Progenitor cell of endocrine pancreas (in vitro differentiated cells): ENCODE data around the gene WDR27. TPM values are rescaled to one million over a fixed set of nuclear protein-coding genes. Genes with fewer than 3 reads are reported as not detected.

ENCODE experiments used
- DNase-seq: peaks from one replicate; pipeline ENCODE4 v3.0.0; 2021; ENCODE audit warnings: low spot score; ENCODE audit not compliant: unreplicated experiment
- H3K27ac Mint-ChIP-seq: 2 replicates; pipeline ENCODE4 v1.8.0; 2021; ENCODE audit warnings: mild to moderate bottlenecking, moderate library complexity, mixed read lengths
- H3K27me3 Mint-ChIP-seq: 2 replicates; pipeline ENCODE4 v1.8.0; 2021; ENCODE audit warnings: mixed read lengths
- H3K36me3 Mint-ChIP-seq: 2 replicates; pipeline ENCODE4 v1.8.0; 2022; ENCODE audit warnings: mixed read lengths; ENCODE audit not compliant: insufficient read depth
- H3K4me1 Mint-ChIP-seq: 2 replicates; pipeline ENCODE4 v1.8.0; 2021; ENCODE audit warnings: low read depth, mixed read lengths
- H3K4me3 Mint-ChIP-seq: 2 replicates; pipeline ENCODE4 v1.8.0; 2021; ENCODE audit warnings: low read depth, mild to moderate bottlenecking, moderate library complexity, mixed read lengths
- H3K9me3 Mint-ChIP-seq: 2 replicates; pipeline ENCODE4 v1.8.0; 2021; ENCODE audit warnings: low read depth, mixed read lengths
- total RNA-seq: library from RNA; stranded (reverse); gene quantifications from 2 replicates; pipeline ENCODE4 v1.2.1, GENCODE V29; 2021
- TF ChIP-seq, protein P1 (sequence below): fragments of 200-600 bp; sonication (generic); IDR thresholded peaks from one replicate; pipeline ENCODE4 v1.5.0; 2021; ENCODE audit warnings: antibody characterized with exemption, mild to moderate bottlenecking; ENCODE audit not compliant: unreplicated experiment

Gene WDR27
- total RNA-seq, 1 donor from 2014 or later: 123 TPM

DNA sequence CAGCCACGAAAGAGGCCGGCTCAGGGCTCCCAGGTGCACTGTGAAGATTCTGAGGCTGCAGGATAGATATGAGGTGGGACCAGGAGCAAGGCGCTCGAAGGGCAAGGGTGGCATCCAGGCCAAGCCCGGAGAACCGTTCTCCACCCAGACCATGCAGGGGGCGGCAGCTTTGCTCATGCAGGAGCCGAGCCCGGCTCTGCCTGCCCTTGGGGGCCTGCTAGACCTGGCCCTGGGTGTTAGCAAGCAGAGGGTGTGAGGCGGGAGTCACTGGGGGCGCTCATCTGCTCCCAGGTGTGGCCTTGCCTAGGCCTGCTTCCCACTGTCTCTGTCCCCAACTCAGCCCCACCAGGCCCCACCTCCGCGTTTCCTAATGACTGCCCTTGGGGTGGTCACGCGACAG, 59.4 kb downstream of the WDR27 start:
- Mint-ChIP-seq H3K4me1 (peaks cover 5% of the 10 kb centered on the region), H3K9me3 (no peaks in the 10 kb centered on the region), H3K27ac (no peak overlapping the region), H3K27me3 (no peaks in the 10 kb centered on the region), H3K36me3 (peaks cover 13% of the 10 kb centered on the region), H3K4me3 (no peak overlapping the region)
- TF ChIP-seq, protein P1, sequence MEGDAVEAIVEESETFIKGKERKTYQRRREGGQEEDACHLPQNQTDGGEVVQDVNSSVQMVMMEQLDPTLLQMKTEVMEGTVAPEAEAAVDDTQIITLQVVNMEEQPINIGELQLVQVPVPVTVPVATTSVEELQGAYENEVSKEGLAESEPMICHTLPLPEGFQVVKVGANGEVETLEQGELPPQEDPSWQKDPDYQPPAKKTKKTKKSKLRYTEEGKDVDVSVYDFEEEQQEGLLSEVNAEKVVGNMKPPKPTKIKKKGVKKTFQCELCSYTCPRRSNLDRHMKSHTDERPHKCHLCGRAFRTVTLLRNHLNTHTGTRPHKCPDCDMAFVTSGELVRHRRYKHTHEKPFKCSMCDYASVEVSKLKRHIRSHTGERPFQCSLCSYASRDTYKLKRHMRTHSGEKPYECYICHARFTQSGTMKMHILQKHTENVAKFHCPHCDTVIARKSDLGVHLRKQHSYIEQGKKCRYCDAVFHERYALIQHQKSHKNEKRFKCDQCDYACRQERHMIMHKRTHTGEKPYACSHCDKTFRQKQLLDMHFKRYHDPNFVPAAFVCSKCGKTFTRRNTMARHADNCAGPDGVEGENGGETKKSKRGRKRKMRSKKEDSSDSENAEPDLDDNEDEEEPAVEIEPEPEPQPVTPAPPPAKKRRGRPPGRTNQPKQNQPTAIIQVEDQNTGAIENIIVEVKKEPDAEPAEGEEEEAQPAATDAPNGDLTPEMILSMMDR: no peak
- DNase-seq: no peak

DNA sequence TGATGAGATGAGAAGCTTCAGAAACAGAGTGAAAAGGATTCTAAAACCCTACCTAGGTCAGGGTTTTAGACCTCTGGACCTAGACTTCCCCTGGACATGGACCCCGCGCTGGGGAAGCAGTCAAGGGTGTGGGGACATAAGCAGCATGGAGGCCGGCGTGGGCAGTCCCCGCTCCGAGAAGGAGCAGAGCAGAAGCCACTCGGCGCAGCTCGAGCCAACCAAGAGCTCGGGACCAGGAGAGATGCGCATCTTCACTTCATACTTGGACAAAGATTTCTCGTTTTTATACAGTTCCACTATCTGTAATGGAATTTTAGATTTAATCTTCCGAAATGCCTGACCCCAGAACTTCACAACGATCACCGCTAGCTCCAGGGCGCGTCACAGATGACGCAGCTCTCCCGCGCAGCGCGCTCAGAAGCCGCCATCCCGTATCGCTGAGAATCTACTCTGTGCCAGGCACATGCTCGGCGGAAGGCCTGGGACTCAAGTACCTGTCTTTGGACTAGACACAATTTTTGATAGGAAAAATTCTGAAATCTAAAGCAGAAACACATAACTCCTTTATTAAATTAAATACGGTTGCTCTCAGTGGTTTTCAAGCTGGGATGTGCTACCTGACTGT, 60.3 kb downstream of the WDR27 start:
- TF ChIP-seq, protein P1: no peak
- no peak overlapping the region for H3K4me3 Mint-ChIP-seq
- H3K9me3 Mint-ChIP-seq: no peaks in the 10 kb centered on the region
- no peaks in the 10 kb centered on the region for H3K27me3 Mint-ChIP-seq
- peaks cover 18% of the 10 kb centered on the region for H3K36me3 Mint-ChIP-seq
- no peak for DNase-seq
- no peak overlapping the region for H3K27ac Mint-ChIP-seq
- peaks cover 6% of the 10 kb centered on the region for H3K4me1 Mint-ChIP-seq

DNA sequence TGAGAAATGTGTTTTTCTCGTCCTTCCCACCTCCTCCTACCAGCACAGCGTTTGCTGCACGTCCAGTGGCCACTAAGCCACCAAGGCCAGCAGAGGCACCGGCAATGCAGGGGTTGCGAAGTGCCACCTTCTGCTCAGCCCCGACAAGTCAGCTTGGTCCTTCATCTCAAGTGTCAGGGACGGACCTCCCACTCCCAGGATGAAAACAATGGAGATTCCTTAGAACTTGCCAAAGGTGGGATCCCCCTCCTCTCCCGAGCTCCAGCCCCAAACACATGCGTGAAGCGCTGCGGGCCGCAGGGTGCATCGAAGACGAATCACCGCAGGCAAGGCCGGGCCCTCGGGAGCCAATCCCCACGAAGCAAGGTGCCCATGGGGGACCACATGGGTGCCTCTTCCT, 60.8 kb downstream of the WDR27 start:
- DNase-seq: no peak
- TF ChIP-seq, protein P1: no peak
- Mint-ChIP-seq H3K4me1 (peaks cover 6% of the 10 kb centered on the region), H3K36me3 (peaks cover 18% of the 10 kb centered on the region), H3K27me3 (no peaks in the 10 kb centered on the region), H3K27ac (no peak overlapping the region), H3K9me3 (no peaks in the 10 kb centered on the region), H3K4me3 (no peak overlapping the region)

DNA sequence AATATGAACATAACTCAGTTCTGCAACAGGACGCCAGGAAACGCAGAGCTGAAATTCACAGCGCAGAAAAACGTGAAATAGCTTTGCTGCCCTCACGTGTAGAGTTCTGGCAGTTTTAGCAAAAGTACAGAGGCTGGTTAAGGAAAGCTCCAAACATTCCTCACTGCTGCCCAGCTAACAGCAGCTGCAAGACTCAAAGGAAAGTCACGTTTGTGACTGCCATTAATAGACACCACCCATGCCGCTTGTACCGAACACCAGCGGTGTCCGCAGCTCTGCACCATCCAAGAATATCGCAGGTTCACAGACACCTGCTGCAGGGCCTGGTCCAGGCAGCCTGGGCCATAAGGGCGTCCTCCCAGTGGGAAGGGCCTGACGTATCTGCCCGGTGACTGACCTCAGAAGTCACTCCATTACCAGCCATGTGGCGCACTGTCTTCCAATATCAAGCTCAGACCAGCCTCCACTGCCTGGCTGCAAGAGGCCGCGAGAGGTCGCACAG, 61.4 kb downstream of the WDR27 start:
- TF ChIP-seq, protein P1: no peak
- H3K27ac Mint-ChIP-seq: peak overlapping the region; percentile 41
- peaks cover 18% of the 10 kb centered on the region for H3K36me3 Mint-ChIP-seq
- DNase-seq: no peak
- H3K27me3 Mint-ChIP-seq: no peaks in the 10 kb centered on the region
- no peak overlapping the region for H3K4me3 Mint-ChIP-seq
- H3K9me3 Mint-ChIP-seq: no peaks in the 10 kb centered on the region
- H3K4me1 Mint-ChIP-seq: peaks cover 6% of the 10 kb centered on the region

DNA sequence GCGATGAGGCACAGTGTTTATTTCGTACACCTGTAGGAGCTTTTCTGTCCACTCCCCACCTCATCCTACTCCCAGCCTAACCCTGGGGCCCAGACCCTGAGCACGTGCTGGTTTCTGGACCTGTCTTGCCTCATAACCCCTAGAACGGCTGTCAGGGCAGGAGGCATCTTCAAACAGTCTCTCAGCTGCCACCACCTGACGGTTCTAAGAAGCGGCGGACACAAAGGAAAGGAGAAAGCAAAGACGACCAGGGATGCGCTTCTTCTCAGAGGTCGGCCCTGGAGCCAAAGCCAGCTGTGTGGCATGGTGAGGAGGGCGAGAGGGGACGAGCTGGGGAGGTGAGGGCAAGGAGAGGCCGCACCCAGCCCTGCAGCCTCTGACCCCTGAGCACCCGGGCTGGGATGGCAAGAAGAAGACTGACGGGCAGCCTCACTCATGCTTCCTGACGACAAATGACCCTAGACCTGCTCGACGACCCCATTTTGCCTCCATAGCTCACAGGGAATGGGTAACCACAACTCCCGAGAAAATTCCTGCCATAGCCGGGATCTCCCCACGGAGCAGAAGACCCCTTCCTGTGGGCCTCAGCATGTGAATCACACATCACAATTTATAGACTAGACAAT, 62.1 kb downstream of the WDR27 start:
- no peak for DNase-seq
- TF ChIP-seq, protein P1: no peak
- Mint-ChIP-seq H3K4me1 (peaks cover 6% of the 10 kb centered on the region), H3K36me3 (peaks cover 19% of the 10 kb centered on the region), H3K27ac (peak overlapping the region; percentile 41), H3K27me3 (no peaks in the 10 kb centered on the region), H3K4me3 (no peak overlapping the region), H3K9me3 (no peaks in the 10 kb centered on the region)
